DND-41 (cell line): ENCODE data around the gene SCRN2.

ENCODE experiments used
- ATAC-seq: fragments of 200-7000 bp; cut with Tn5 transposase; 3 replicates; pipeline ENCODE4 v1.9.1; 2021; ENCODE audit warnings: low read depth; ENCODE audit not compliant: insufficient read depth
- DNase-seq: peaks from one replicate; pipeline ENCODE4 v3.0.0-alpha.2; 2020
- H2AFZ ChIP-seq: 2 replicates; pipeline ENCODE4 v1.6.0; 2012; ENCODE audit warnings: low read depth, low read length
- H3K27ac ChIP-seq: 2 replicates; pipeline ENCODE4 v1.5.1; 2012; ENCODE audit warnings: low read length, inconsistent platforms
- H3K27me3 ChIP-seq: fragments of 200-600 bp; sonication (generic); 2 replicates; pipeline ENCODE4 v1.6.0; 2012; ENCODE audit warnings: low read length, mild to moderate bottlenecking, inconsistent platforms; ENCODE audit not compliant: insufficient read depth, poor library complexity
- H3K36me3 ChIP-seq: 2 replicates; pipeline ENCODE4 v1.5.1; 2012; ENCODE audit warnings: low read length, inconsistent platforms; ENCODE audit not compliant: insufficient read depth
- H3K4me1 ChIP-seq: 2 replicates; pipeline ENCODE4 v1.5.1; 2012; ENCODE audit warnings: mild to moderate bottlenecking, low read length; ENCODE audit not compliant: insufficient read depth
- H3K4me2 ChIP-seq: 2 replicates; pipeline ENCODE4 v1.6.0; 2012; ENCODE audit warnings: mild to moderate bottlenecking, moderate library complexity, low read length, inconsistent platforms; ENCODE audit not compliant: insufficient read depth
- H3K4me3 ChIP-seq, 2 experiments: fragments of 200-600 bp in 1 of 2; shearing (Covaris generic) in 1 of 2; 2 replicates each; pipeline ENCODE4 v1.5.1; 2012 to 2016; ENCODE audit warnings: inconsistent platforms in 2 of 2, low read length in 2 of 2, mild to moderate bottlenecking in 2 of 2, low read depth in 1 of 2, moderate library complexity in 1 of 2
- H3K79me2 ChIP-seq: 2 replicates; pipeline ENCODE4 v1.6.0; 2012; ENCODE audit warnings: low read length, inconsistent platforms; ENCODE audit not compliant: insufficient read depth
- H3K9ac ChIP-seq: 2 replicates; pipeline ENCODE4 v1.6.0; 2012; ENCODE audit warnings: low read depth, mild to moderate bottlenecking, inconsistent platforms, low read length, moderate library complexity
- H3K9me3 ChIP-seq: 2 replicates; pipeline ENCODE4 v1.5.1; 2012; ENCODE audit warnings: low read length, moderate library complexity, mild to moderate bottlenecking, inconsistent platforms; ENCODE audit not compliant: insufficient read depth, severe bottlenecking
- H4K20me1 ChIP-seq: 2 replicates; pipeline ENCODE4 v1.6.0; 2012; ENCODE audit warnings: low read length; ENCODE audit not compliant: insufficient read depth
- EZH2 ChIP-seq: IDR thresholded peaks from 3 replicates; pipeline ENCODE4 v1.6.1; 2012; ENCODE audit warnings: borderline replicate concordance, low read depth, mild to moderate bottlenecking, moderate library complexity, low read length, inconsistent platforms; ENCODE audit not compliant: severe bottlenecking
- TF ChIP-seq, protein P1 (sequence below): IDR thresholded peaks from 2 replicates; pipeline ENCODE4 v1.5.1; 2012; ENCODE audit warnings: borderline replicate concordance, low read length, moderate library complexity, mild to moderate bottlenecking; ENCODE audit not compliant: poor library complexity, severe bottlenecking; ENCODE audit errors: extremely low read depth

Gene SCRN2

DNA sequence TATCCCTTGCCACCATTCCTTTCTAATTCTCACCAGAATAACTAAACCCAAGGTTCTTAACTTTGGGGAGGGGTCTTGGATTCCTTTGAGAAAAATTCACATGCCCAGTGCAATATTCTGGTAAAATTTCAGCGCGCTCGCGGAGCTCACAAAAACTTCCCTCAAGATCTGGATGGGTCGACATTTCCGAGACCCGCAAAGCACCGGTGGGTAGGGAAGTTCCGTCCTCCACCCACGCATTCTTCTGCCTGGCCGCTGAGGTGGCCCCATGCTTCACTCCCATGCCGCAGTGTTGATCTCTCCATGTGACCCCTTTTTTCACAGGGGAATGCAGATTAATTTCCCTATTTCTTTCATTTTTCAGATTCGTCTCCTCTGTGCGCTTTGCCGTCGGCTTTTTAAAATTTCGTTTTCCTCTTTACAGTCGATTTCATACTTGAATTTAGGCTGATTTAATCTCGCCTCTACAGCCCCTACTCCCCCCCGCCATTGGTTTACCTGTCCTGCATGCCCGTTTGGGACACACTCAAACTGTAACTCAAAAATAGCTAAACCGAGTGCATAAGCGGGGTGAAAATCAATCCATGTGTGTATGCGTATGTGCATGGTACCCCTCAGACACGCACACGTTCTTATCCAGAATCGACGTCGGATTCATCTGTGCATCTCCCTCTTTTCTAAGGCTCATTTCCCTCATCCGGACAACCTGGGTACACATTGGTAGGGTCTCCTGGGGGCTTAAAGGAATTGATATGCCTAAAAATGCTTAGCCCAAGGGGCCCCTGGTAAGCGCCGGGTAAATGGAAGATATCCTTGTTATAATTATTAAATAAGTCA lies 11.3 kb upstream of the SCRN2 start:
- Histone ChIP-seq H3K79me2 (no peaks in the 10 kb centered on the region), H3K27ac (no peak overlapping the region), H4K20me1 (no peaks in the 10 kb centered on the region), H2AFZ (no peak overlapping the region), H3K36me3 (no peaks in the 10 kb centered on the region), H3K9ac (no peak overlapping the region), H3K4me3 (no peak overlapping the region), H3K4me2 (no peak overlapping the region), H3K4me1 (no peaks in the 10 kb centered on the region), H3K9me3 (no peaks in the 10 kb centered on the region), H3K27me3 (peaks cover 66% of the 10 kb centered on the region)
- ATAC-seq: no peak
- DNase-seq: no peak
- TF ChIP-seq, protein P1, sequence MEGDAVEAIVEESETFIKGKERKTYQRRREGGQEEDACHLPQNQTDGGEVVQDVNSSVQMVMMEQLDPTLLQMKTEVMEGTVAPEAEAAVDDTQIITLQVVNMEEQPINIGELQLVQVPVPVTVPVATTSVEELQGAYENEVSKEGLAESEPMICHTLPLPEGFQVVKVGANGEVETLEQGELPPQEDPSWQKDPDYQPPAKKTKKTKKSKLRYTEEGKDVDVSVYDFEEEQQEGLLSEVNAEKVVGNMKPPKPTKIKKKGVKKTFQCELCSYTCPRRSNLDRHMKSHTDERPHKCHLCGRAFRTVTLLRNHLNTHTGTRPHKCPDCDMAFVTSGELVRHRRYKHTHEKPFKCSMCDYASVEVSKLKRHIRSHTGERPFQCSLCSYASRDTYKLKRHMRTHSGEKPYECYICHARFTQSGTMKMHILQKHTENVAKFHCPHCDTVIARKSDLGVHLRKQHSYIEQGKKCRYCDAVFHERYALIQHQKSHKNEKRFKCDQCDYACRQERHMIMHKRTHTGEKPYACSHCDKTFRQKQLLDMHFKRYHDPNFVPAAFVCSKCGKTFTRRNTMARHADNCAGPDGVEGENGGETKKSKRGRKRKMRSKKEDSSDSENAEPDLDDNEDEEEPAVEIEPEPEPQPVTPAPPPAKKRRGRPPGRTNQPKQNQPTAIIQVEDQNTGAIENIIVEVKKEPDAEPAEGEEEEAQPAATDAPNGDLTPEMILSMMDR: no peak
- no peak for TF ChIP-seq EZH2

DNA sequence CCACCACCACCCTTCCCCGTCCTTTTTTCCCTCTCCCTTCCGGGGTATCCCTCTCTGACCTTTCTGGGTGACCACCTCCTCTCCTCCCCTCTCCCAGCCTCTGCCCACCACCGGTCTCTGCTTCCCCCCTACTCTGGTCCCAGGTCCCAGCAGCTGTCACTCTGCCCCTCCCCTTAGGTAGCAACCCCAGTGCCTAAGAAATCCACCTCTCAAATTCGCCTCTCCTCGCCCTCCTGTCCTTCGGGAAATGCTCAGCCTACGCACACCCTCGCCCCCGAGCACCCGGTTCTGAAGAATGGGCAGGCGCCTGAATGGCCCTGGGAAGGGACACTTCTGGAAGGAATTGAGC lies 10.7 kb upstream of the SCRN2 start:
- Histone ChIP-seq H3K9me3 (no peaks in the 10 kb centered on the region), H3K27ac (no peak overlapping the region), H3K27me3 (peaks cover 62% of the 10 kb centered on the region), H3K36me3 (no peaks in the 10 kb centered on the region), H4K20me1 (no peaks in the 10 kb centered on the region), H3K4me3 (no peak overlapping the region), H3K9ac (no peak overlapping the region), H2AFZ (no peak overlapping the region), H3K4me2 (no peak overlapping the region), H3K79me2 (no peaks in the 10 kb centered on the region), H3K4me1 (no peaks in the 10 kb centered on the region)
- DNase-seq: no peak
- no peak for TF ChIP-seq EZH2
- ATAC-seq: no peak

DNA sequence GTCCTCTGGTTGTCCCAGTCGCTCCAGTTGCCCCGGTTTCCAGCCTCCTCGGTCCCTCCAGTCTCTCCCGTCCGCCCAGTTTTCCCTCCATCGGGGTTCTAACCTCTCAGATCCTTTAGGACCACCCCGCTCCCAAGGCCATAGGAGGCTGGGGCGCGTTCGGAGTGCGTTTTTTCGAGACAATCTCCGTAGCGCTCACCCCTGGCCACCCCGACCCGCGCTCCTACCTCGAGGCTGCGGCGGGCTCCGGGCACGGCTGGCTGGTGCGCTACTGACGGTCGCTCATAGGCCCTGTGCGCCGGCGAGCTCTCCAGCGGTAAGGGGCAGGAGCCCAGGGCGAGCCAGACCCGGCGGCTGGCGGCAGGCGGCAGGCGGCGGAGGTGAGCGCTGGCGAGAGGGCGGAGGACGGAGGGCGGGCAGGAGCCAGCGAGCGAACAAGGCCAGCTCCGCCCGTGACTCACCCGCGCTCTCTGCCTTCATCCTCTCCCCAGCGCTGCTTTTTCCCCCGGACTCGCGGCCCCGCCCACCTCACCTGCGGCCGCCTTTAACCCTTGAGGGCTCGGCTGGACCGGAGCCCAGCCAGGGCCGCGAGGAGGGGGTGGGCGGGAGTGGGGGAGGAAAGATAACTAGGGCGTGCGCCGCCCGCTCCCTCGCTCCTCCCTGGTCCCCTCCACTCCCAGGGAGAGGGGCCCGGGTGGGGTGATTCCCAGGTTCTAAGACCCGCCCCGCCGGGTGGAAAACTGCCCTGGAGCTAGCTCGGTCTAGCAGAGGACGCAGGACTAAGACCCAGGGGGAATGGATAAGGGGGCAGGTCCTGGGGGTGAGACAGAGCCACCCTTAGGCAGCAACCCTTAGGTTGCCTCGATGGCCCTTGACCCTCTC lies 9.9 kb upstream of the SCRN2 start, which contains the start of gene SP6:
Gene SP6 (minus strand): TSS at position 472 of the 882 bp plus-strand sequence. CDS start 2,734 bp downstream, outside the sequence.
- no peak within 1 kb of the TSS for H3K4me3 ChIP-seq
- no peak within 1 kb of the TSS for H3K4me2 ChIP-seq

More for the DNA sequence above, 9.9 kb upstream of the SCRN2 start, which contains the start of gene SP6:
- H4K20me1 ChIP-seq: no peaks in the 10 kb centered on the region
- H3K4me1 ChIP-seq: no peaks in the 10 kb centered on the region
- peaks cover 57% of the 10 kb centered on the region for H3K27me3 ChIP-seq
- H3K36me3 ChIP-seq: no peaks in the 10 kb centered on the region
- ATAC-seq (no peak), DNase-seq (no peak)
- peak; percentile 19 for TF ChIP-seq EZH2
- TF ChIP-seq, protein P1: no peak
- no peaks in the 10 kb centered on the region for H3K79me2 ChIP-seq
- no peak within 1 kb of the TSS for H2AFZ ChIP-seq
- no peak within 1 kb of the TSS for H3K9ac ChIP-seq
- no peaks in the 10 kb centered on the region for H3K9me3 ChIP-seq
- H3K27ac ChIP-seq: no peak within 1 kb of the TSS
